G401.6 (cell line): ENCODE data around the gene CRIM1.

Source experiments
- FAIRE-seq: peaks from 2 replicates; lab custom pipeline; 2012; peaks lifted over from hg19 to GRCh38; lab: Jason Lieb, UNC

The CRIM1 gene

GRCh38 chr2:36456227-36457175 is 100.9 kb downstream of the CRIM1 start:
- no peak for FAIRE-seq

GRCh38 chr2:36458106-36458505 is 102.5 kb downstream of the CRIM1 start:
- FAIRE-seq: no peak

- peak; percentile 31 for FAIRE-seq
Measured at GRCh38 chr2:36459725-36460137, 104.2 kb downstream of the CRIM1 start.

GRCh38 chr2:36461039-36461681 is 105.6 kb downstream of the CRIM1 start:
- peak; percentile 72 for FAIRE-seq

GRCh38 chr2:36462311-36462935 is 106.8 kb downstream of the CRIM1 start:
- no peak for FAIRE-seq

- FAIRE-seq: no peak
Measured at GRCh38 chr2:36463365-36463764, 107.8 kb downstream of the CRIM1 start.

- no peak for FAIRE-seq
Measured at GRCh38 chr2:36464006-36464721, 108.6 kb downstream of the CRIM1 start.

GRCh38 chr2:36466135-36466534 is 110.6 kb downstream of the CRIM1 start:
- no peak for FAIRE-seq

- no peak for FAIRE-seq
Measured at GRCh38 chr2:36468463-36469105, 113.0 kb downstream of the CRIM1 start.

- no peak for FAIRE-seq
Measured at GRCh38 chr2:36469106-36469477, 113.5 kb downstream of the CRIM1 start.

GRCh38 chr2:36469710-36470109 is 114.1 kb downstream of the CRIM1 start:
- no peak for FAIRE-seq

GRCh38 chr2:36473230-36473629 is 117.7 kb downstream of the CRIM1 start:
- no peak for FAIRE-seq

GRCh38 chr2:36476411-36476810 is 120.8 kb downstream of the CRIM1 start:
- no peak for FAIRE-seq

GRCh38 chr2:36477315-36477714 is 121.7 kb downstream of the CRIM1 start:
- FAIRE-seq: no peak

- FAIRE-seq: no peak
Measured at GRCh38 chr2:36477746-36478145, 122.2 kb downstream of the CRIM1 start.

GRCh38 chr2:36478332-36478738 is 122.8 kb downstream of the CRIM1 start:
- no peak for FAIRE-seq

- FAIRE-seq: no peak
Measured at GRCh38 chr2:36478999-36479398, 123.4 kb downstream of the CRIM1 start.

GRCh38 chr2:36479406-36479805 is 123.8 kb downstream of the CRIM1 start:
- no peak for FAIRE-seq

GRCh38 chr2:36480028-36480427 is 124.5 kb downstream of the CRIM1 start:
- FAIRE-seq: no peak

GRCh38 chr2:36480636-36481035 is 125.1 kb downstream of the CRIM1 start:
- no peak for FAIRE-seq

GRCh38 chr2:36481709-36482108 is 126.1 kb downstream of the CRIM1 start:
- no peak for FAIRE-seq
